OCI-M2 (cell line): Measurements from ENCODE around the gene TCF21.
A peak's percentile ranks its signal among the peaks of the same experiment; 100 is the strongest.

Source experiments
- DNase-seq: peaks from one replicate; lab custom pipeline; 2025; ENCODE audit not compliant: unreplicated experiment; lab: John Stamatoyannopoulos, UW

The TCF21 gene

GRCh38 chr6:133889557-133890403, 867 bp downstream of the TCF21 start:
- DNase-seq: no peak

GRCh38 chr6:133890711-133891148, 1.8 kb downstream of the TCF21 start:
- DNase-seq: no peak

GRCh38 chr6:133891149-133891926, 2.4 kb downstream of the TCF21 start:
- no peak for DNase-seq

GRCh38 chr6:133891927-133892812, 3.3 kb downstream of the TCF21 start:
- DNase-seq: no peak

- no peak for DNase-seq
Observed at GRCh38 chr6:133892813-133893691, 4.1 kb downstream of the TCF21 start.

- no peak for DNase-seq
Observed at GRCh38 chr6:133893946-133894345, 5.0 kb downstream of the TCF21 start.

- DNase-seq: no peak
Observed at GRCh38 chr6:133894369-133894768, 5.5 kb downstream of the TCF21 start.

- no peak for DNase-seq
Observed at GRCh38 chr6:133894795-133895358, 6.0 kb downstream of the TCF21 start.

GRCh38 chr6:133895573-133896343, 6.8 kb downstream of the TCF21 start:
- DNase-seq: no peak

GRCh38 chr6:133896344-133896721, 7.4 kb downstream of the TCF21 start:
- no peak for DNase-seq

GRCh38 chr6:133898263-133898662, 9.3 kb downstream of the TCF21 start:
- no peak for DNase-seq

GRCh38 chr6:133899556-133899955, 10.6 kb downstream of the TCF21 start:
- no peak for DNase-seq

GRCh38 chr6:133903855-133904254, 14.9 kb downstream of the TCF21 start:
- no peak for DNase-seq

GRCh38 chr6:133906050-133906449, 17.1 kb downstream of the TCF21 start:
- DNase-seq: no peak

- peak; percentile 76 for DNase-seq
Observed at GRCh38 chr6:133916650-133917151, 27.8 kb downstream of the TCF21 start.

GRCh38 chr6:133917781-133918180, 28.9 kb downstream of the TCF21 start:
- DNase-seq: no peak

GRCh38 chr6:133918208-133918930, 29.5 kb downstream of the TCF21 start:
- DNase-seq: no peak

GRCh38 chr6:133919362-133919761, 30.4 kb downstream of the TCF21 start:
- DNase-seq: no peak
